ENCODE data around the gene CFAP46.

DNA sequence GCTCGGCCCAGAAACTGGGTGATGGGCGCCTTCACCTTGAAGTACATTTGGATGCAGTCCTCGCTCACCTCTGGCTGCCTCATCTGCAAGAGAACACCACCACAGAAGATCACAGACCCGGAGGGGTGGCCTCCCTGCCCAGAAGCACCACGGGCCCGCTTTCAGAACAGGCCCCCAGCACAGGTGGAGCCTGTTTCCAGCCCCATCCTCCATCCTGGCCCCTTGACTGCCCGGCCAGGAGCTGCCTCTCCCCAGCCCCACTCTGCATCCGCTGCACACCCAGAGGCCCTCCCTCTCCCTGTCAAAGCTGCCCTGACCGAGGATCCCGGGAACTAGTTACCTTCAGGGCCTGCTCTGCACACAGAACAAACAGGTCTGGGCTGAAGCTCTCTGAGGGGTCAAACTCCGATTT is 724 bp downstream of the CFAP46 start:
- TF ChIP-seq, protein P1, sequence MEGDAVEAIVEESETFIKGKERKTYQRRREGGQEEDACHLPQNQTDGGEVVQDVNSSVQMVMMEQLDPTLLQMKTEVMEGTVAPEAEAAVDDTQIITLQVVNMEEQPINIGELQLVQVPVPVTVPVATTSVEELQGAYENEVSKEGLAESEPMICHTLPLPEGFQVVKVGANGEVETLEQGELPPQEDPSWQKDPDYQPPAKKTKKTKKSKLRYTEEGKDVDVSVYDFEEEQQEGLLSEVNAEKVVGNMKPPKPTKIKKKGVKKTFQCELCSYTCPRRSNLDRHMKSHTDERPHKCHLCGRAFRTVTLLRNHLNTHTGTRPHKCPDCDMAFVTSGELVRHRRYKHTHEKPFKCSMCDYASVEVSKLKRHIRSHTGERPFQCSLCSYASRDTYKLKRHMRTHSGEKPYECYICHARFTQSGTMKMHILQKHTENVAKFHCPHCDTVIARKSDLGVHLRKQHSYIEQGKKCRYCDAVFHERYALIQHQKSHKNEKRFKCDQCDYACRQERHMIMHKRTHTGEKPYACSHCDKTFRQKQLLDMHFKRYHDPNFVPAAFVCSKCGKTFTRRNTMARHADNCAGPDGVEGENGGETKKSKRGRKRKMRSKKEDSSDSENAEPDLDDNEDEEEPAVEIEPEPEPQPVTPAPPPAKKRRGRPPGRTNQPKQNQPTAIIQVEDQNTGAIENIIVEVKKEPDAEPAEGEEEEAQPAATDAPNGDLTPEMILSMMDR (IDR thresholded peaks at IDR 0.05; ENCODE audit: insufficient read depth, low read length, poor library complexity, severe bottlenecking): no peak
- TF ChIP-seq EZH2phosphoT487 (conservative IDR thresholded peaks at IDR 0.05; ENCODE audit: low read length): no peak

All from SU-DHL-6 (cell line).